Activated T-helper 1 cell treated with anti-CD3 and anti-CD28 coated beads, Interleukin-2, amount 50 U/mL, for 16 hours (primary cell): Measurements from ENCODE around the gene ZNF609.
"Not testable (repeated sequence)": the region's sequence is repeated elsewhere in the genome, so short reads cannot be mapped to it uniquely, and the experiment has no call there.

ENCODE experiments used
- DNase-seq, 2 donors: peaks; one replicate each; pipeline ENCODE4 v3.0.0-alpha.2; 2020; ENCODE audit warnings: low read depth in 1 of 2, low spot score in 1 of 2

The ZNF609 gene

GRCh38 chr15:64456634-64457108, 3.7 kb upstream of the ZNF609 start:
- no peak for DNase-seq

DNA sequence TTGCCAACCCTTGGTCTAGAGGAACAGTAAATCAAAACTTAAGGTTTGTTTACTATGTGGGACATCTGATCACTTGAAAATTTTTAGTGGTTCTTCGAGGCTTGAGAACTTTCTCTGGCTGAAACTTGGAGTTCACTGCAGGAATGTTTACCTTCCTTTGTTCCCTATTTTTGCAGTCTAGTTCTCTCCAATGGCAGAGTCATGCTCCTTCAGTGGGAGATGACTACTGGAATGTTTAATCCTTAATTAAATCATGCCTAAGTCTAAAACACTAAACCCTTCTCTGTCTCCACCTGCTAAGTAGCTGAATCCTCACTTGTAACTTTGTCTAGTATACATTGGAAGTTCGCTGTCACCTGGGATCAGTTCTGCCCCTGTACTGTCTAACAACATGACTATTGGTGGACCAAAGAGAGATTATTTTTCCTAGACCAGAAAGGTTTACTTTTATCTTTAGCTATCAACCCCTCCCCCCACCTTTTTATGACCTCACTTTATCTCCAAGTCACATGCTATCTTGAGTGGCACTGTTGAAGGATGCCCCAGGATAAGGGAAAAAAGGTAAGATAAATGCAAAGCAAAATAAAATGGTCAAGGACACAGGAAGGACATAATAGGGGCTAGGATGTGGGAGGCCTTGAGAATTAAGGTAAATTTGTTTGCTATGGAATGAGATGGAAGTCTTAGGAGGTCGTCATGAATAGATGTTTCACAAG, 1.2 kb upstream of the ZNF609 start:
- no peak for DNase-seq

DNA sequence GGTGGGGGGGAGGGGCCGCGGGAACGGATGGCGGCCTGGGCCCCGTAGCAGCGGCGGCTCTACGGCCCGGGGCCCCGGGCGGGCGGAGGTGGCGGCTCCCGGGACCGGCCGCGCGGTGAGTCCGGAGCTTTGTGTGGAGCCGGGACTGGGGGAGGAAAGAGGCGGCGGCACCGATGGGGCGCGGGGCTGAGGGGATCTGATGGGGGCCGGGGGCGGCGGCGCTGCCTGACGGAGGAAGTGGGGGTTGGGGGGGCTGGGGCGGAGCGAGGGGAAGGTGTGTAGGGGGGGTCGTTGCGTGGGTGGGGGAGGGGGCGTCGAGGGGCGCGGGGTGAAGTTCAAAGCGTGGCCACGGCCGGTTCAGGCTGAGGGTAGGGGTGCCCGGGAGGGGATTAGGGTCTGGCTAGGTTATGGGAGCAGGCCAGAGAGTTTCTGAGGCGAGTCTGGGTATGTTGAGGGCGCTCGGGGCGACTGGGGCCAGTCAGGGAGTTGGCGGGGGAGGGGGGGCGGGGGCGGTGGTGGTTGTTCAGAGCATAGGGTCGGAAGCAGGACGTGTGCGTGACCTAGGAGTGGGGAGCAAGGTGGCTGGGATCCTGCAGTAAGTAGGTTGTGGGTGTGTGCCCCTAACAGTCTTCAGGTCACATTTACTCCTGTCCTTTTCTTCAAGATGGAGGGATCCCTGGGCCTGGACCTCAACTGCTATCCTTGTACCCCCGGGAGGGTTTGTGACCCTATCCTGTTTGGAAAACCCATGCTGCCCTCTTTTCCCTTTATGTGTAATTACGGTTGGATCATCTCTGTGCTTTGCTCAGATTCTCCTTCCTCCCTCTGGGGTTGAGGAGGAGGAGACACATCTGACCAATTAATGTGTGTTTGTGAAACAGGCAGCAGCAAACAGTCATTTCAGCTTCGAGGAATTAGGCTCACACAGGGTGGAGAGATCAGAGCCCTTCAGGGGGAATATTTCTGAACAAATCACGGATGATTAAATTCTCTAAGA, 644 bp downstream of the ZNF609 start:
- DNase-seq = peak in 1 of 2 donors; percentile 12

DNA sequence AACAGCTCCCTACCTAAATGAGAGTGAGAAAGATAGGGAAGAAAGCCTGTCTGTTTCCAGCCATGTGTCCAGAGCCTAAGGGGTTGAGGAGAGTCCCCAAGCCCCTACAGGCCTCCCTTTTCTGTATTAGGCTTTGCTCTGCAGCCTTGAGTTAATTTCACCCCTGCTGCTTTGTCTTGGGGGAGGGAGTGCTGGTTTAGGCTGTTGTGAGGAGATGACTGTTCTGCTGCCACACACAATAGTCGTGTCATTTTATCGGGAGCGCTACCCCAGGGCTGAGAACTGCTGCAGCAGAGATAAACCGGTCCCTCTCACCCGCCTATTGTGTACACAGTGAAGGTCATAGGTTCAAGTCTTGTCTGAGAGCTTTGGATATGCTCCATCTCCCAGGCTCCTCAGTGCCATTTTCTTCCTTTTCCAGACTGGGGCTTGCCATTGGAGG, 1.4 kb downstream of the ZNF609 start:
- DNase-seq = no peak

- no peak for DNase-seq
Observed at GRCh38 chr15:64462492-64462891, 2.1 kb downstream of the ZNF609 start.

GRCh38 chr15:64464276-64465005, 4.1 kb downstream of the ZNF609 start:
- DNase-seq = no peak

GRCh38 chr15:64466408-64467141, 6.2 kb downstream of the ZNF609 start:
- no peak for DNase-seq

DNA sequence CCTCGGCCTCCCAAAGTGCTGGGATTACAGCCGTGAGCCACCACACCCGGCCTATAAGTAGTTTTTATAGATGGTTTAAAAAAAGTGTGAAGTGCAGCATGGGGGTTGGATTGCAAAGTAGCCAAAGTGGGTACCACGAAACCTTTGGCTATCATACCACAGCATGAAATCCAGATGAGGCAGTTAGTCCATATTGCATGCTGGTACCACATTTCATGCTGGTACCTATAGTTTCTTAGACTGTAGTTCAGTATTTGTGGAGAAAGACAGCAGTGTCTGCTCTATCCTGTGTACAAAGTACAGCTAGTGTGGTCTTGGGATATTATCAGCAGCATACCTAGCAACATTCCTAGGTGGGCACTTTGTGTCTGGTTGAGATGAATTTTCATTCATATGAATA, 11.8 kb downstream of the ZNF609 start:
- DNase-seq = no peak

DNA sequence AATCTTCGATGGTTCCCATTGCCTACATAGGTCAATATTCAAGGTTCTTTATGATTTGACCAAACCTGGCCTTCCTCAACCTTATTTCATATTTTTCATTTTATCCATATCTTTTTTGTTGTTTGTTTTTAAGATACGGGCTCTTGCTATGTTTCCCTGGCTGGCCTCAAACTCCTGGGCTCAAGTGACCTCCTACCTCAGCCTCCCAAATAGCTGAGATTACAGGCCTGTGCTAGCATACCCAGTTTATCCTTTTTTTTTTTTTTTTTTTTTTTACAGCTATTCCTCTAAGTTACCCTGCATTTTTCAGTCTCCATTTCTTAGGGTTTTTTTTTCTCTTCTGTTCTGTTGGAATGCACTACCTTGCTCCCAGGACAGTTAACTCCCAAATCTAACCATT, 14.5 kb downstream of the ZNF609 start:
- no peak for DNase-seq

DNA sequence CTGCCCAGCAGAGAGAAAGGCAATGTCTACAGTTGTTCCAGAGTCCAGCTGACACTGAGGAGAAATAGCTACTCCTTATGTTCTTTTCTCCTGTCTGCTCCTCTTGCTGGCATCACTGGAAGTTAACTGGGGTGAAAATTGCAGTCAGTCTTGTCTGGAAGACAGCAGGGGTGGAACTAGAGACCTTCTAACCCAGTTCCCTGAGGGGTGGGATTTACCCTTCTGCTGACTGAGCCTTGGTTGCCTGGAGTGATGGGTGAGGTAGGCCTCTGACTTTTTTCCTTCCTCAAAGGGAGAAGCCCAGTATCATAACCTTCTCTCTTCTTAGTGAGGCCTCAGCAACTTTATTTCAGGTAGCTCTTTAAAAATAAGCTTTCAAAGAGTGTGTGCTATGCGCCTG, 16.2 kb downstream of the ZNF609 start:
- DNase-seq = no peak

- DNase-seq = no peak
Observed at GRCh38 chr15:64478863-64479262, 18.5 kb downstream of the ZNF609 start.

- no peak for DNase-seq
Observed at GRCh38 chr15:64480891-64481290, 20.5 kb downstream of the ZNF609 start.

DNA sequence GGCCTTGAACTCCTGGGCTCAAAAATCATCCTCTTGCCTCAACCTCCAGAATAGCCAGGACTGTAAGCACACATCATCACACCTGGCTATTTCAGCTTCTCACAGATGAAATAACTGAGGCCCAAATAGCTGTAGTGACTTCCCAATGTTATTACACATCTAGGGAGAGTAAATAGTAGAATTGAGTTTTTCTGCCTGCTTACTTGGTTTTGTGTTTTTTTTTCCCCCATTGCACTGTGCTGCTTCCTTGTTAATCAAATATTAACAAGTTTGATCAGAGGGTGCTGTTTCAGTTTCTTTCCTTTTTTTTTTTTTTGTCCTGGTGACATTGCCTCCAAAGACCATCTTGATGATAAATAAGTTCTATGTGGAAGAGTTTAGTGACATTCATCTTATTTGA, 23.4 kb downstream of the ZNF609 start:
- no peak for DNase-seq

DNA sequence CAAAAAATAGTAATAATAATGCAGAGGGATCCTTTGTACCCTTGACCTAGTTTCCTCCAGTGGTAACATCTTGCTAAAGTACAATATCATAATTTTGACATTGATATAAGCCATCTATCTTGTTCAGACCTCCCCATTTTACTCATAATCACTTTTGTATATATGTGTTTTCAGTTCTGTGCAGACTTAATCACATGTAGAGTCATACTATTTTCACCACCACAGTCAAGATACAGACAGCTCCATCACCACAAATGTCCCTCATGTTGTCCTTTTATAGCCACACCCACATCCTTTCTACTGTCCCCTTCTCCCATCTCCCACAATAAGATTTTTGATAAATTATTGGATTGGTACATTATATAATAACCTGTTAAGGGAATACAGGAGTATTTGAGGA, 25.4 kb downstream of the ZNF609 start:
- DNase-seq = no peak

- no peak for DNase-seq
Observed at GRCh38 chr15:64490598-64491259, 30.4 kb downstream of the ZNF609 start.

GRCh38 chr15:64493641-64494040, 33.3 kb downstream of the ZNF609 start:
- DNase-seq = no peak

GRCh38 chr15:64495968-64496367, 35.6 kb downstream of the ZNF609 start:
- DNase-seq = not testable (repeated sequence)

- no peak for DNase-seq
Observed at GRCh38 chr15:64500695-64501395, 40.5 kb downstream of the ZNF609 start.

GRCh38 chr15:64501396-64501715, 41.0 kb downstream of the ZNF609 start:
- DNase-seq = no peak

- no peak for DNase-seq
Observed at GRCh38 chr15:64502151-64502550, 41.8 kb downstream of the ZNF609 start.
